ENCODE measurements around the gene ELAVL2. TPM values are rescaled to one million over a fixed set of nuclear protein-coding genes. Genes with fewer than 3 reads are reported as not detected.

The ELAVL2 gene
- total RNA-seq, 1 donor, result not detected

- H3K4me3 ChIP-seq (ENCODE audit: low read depth, low read length), result no peak overlapping the region
- DNase-seq (ENCODE audit: low read depth), result no peak
- no peak for TF ChIP-seq CTCF (IDR thresholded peaks at IDR 0.05; ENCODE audit: insufficient read depth, low read depth, low read length)
Observed at GRCh38 chr9:23825700-23826099, 340 bp downstream of the ELAVL2 start.

- no peak for DNase-seq (ENCODE audit: low read depth)
- no peak overlapping the region for H3K4me3 ChIP-seq (ENCODE audit: low read depth, low read length)
- TF ChIP-seq CTCF (IDR thresholded peaks at IDR 0.05; ENCODE audit: insufficient read depth, low read depth, low read length), result no peak
Observed at GRCh38 chr9:23824830-23825591, 1.0 kb downstream of the ELAVL2 start.

- no peak for TF ChIP-seq CTCF (IDR thresholded peaks at IDR 0.05; ENCODE audit: insufficient read depth, low read depth, low read length)
- DNase-seq (ENCODE audit: low read depth), result no peak
- H3K4me3 ChIP-seq (ENCODE audit: low read depth, low read length), result no peak overlapping the region
Observed at GRCh38 chr9:23823986-23824829, 1.8 kb downstream of the ELAVL2 start.

GRCh38 chr9:23823269-23823668 is 2.8 kb downstream of the ELAVL2 start:
- no peak for TF ChIP-seq CTCF (IDR thresholded peaks at IDR 0.05; ENCODE audit: insufficient read depth, low read depth, low read length)
- H3K4me3 ChIP-seq (ENCODE audit: low read depth, low read length), result no peak overlapping the region
- DNase-seq (ENCODE audit: low read depth), result no peak

- H3K4me3 ChIP-seq (ENCODE audit: low read depth, low read length), result no peak overlapping the region
- DNase-seq (ENCODE audit: low read depth), result no peak
- no peak for TF ChIP-seq CTCF (IDR thresholded peaks at IDR 0.05; ENCODE audit: insufficient read depth, low read depth, low read length)
Observed at GRCh38 chr9:23822261-23823169, 3.5 kb downstream of the ELAVL2 start.

GRCh38 chr9:23821375-23822181 is 4.5 kb downstream of the ELAVL2 start:
- no peak for TF ChIP-seq CTCF (IDR thresholded peaks at IDR 0.05; ENCODE audit: insufficient read depth, low read depth, low read length)
- H3K4me3 ChIP-seq (ENCODE audit: low read depth, low read length), result no peak overlapping the region
- DNase-seq (ENCODE audit: low read depth), result no peak
